ENCODE measurements around the gene AP3B2.

Gene AP3B2

GRCh38 chr15:82748315-82748714 is 38.6 kb upstream of the AP3B2 start:
- no peaks in the 10 kb centered on the region for H3K27me3 ChIP-seq (ENCODE audit: insufficient read depth, poor library complexity, severe bottlenecking)
- H3K4me1 ChIP-seq (ENCODE audit: insufficient read depth, poor library complexity, severe bottlenecking): peaks cover 11% of the 10 kb centered on the region
- H3K4me3 ChIP-seq (ENCODE audit: severe bottlenecking): no peak overlapping the region
- ATAC-seq (ENCODE audit: low read depth) (no peak), DNase-seq (ENCODE audit: low spot score) (no peak)
- TF ChIP-seq, protein P1, sequence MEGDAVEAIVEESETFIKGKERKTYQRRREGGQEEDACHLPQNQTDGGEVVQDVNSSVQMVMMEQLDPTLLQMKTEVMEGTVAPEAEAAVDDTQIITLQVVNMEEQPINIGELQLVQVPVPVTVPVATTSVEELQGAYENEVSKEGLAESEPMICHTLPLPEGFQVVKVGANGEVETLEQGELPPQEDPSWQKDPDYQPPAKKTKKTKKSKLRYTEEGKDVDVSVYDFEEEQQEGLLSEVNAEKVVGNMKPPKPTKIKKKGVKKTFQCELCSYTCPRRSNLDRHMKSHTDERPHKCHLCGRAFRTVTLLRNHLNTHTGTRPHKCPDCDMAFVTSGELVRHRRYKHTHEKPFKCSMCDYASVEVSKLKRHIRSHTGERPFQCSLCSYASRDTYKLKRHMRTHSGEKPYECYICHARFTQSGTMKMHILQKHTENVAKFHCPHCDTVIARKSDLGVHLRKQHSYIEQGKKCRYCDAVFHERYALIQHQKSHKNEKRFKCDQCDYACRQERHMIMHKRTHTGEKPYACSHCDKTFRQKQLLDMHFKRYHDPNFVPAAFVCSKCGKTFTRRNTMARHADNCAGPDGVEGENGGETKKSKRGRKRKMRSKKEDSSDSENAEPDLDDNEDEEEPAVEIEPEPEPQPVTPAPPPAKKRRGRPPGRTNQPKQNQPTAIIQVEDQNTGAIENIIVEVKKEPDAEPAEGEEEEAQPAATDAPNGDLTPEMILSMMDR (IDR thresholded peaks at IDR 0.05; ENCODE audit: poor library complexity, severe bottlenecking): no peak
- no peak overlapping the region for H3K27ac ChIP-seq (ENCODE audit: poor library complexity, severe bottlenecking)
- H3K9me3 ChIP-seq (ENCODE audit: severe bottlenecking): no peaks in the 10 kb centered on the region
- H3K36me3 ChIP-seq (ENCODE audit: low read depth): peaks cover 21% of the 10 kb centered on the region

DNA sequence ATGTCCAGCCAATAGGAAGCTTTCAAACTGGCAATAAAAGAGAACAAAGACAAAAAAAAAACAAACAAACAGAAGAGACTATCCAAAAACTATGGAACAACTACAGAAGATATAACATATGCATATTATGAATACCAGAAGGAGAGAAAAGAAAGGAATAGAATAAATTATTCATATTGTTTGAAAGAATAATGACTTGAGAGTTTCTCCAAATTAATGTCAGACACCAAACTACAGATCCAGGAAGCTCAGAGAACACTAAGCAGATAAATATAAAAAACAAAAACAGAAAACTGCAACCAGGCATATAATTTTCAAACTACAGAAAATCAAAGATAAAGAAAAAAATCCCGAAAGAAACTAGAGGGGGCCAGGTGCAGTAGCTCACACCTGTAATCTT is 34.1 kb upstream of the AP3B2 start:
- no peak for DNase-seq (ENCODE audit: low spot score)
- TF ChIP-seq, protein P1 (IDR thresholded peaks at IDR 0.05; ENCODE audit: poor library complexity, severe bottlenecking): no peak
- H3K4me3 ChIP-seq (ENCODE audit: severe bottlenecking): no peak overlapping the region
- no peaks in the 10 kb centered on the region for H3K9me3 ChIP-seq (ENCODE audit: severe bottlenecking)
- H3K36me3 ChIP-seq (ENCODE audit: low read depth): no peaks in the 10 kb centered on the region
- H3K4me1 ChIP-seq (ENCODE audit: insufficient read depth, poor library complexity, severe bottlenecking): peaks cover 21% of the 10 kb centered on the region
- H3K27ac ChIP-seq (ENCODE audit: poor library complexity, severe bottlenecking): no peak overlapping the region
- no peak for ATAC-seq (ENCODE audit: low read depth)
- no peaks in the 10 kb centered on the region for H3K27me3 ChIP-seq (ENCODE audit: insufficient read depth, poor library complexity, severe bottlenecking)

GRCh38 chr15:82742134-82742533 is 32.5 kb upstream of the AP3B2 start:
- no peaks in the 10 kb centered on the region for H3K9me3 ChIP-seq (ENCODE audit: severe bottlenecking)
- H3K27ac ChIP-seq (ENCODE audit: poor library complexity, severe bottlenecking): peak overlapping the region; percentile 91
- H3K4me3 ChIP-seq (ENCODE audit: severe bottlenecking): no peak overlapping the region
- TF ChIP-seq, protein P1 (IDR thresholded peaks at IDR 0.05; ENCODE audit: poor library complexity, severe bottlenecking): no peak
- no peaks in the 10 kb centered on the region for H3K27me3 ChIP-seq (ENCODE audit: insufficient read depth, poor library complexity, severe bottlenecking)
- no peak for DNase-seq (ENCODE audit: low spot score)
- ATAC-seq (ENCODE audit: low read depth): peak; percentile 82
- H3K4me1 ChIP-seq (ENCODE audit: insufficient read depth, poor library complexity, severe bottlenecking): peaks cover 21% of the 10 kb centered on the region
- peaks cover 5% of the 10 kb centered on the region; the same call in 1 of the 2 replicates for H3K36me3 ChIP-seq (ENCODE audit: low read depth)

GRCh38 chr15:82739086-82739485 is 29.4 kb upstream of the AP3B2 start:
- Histone ChIP-seq H3K36me3 (ENCODE audit: low read depth) (peaks cover 11% of the 10 kb centered on the region; the same call in 1 of the 2 replicates), H3K27ac (ENCODE audit: poor library complexity, severe bottlenecking) (no peak overlapping the region), H3K4me1 (ENCODE audit: insufficient read depth, poor library complexity, severe bottlenecking) (peaks cover 21% of the 10 kb centered on the region), H3K27me3 (ENCODE audit: insufficient read depth, poor library complexity, severe bottlenecking) (no peaks in the 10 kb centered on the region), H3K9me3 (ENCODE audit: severe bottlenecking) (no peaks in the 10 kb centered on the region), H3K4me3 (ENCODE audit: severe bottlenecking) (no peak overlapping the region)
- TF ChIP-seq, protein P1 (IDR thresholded peaks at IDR 0.05; ENCODE audit: poor library complexity, severe bottlenecking): no peak
- DNase-seq (ENCODE audit: low spot score) (no peak), ATAC-seq (ENCODE audit: low read depth) (no peak)

- ATAC-seq (ENCODE audit: low read depth): no peak
- Histone ChIP-seq H3K4me3 (ENCODE audit: severe bottlenecking) (no peak overlapping the region), H3K9me3 (ENCODE audit: severe bottlenecking) (no peaks in the 10 kb centered on the region), H3K27ac (ENCODE audit: poor library complexity, severe bottlenecking) (no peak overlapping the region), H3K36me3 (ENCODE audit: low read depth) (peaks cover 11% of the 10 kb centered on the region; the same call in 1 of the 2 replicates), H3K27me3 (ENCODE audit: insufficient read depth, poor library complexity, severe bottlenecking) (no peaks in the 10 kb centered on the region), H3K4me1 (ENCODE audit: insufficient read depth, poor library complexity, severe bottlenecking) (peaks cover 19% of the 10 kb centered on the region)
- DNase-seq (ENCODE audit: low spot score): no peak
- TF ChIP-seq, protein P1 (IDR thresholded peaks at IDR 0.05; ENCODE audit: poor library complexity, severe bottlenecking): no peak
Observed at GRCh38 chr15:82737975-82738374, 28.3 kb upstream of the AP3B2 start.

Data from RWPE2 (cell line).